Mucosa of gallbladder (tissue), 1 donor: ENCODE data around the gene UEVLD. TPM values are rescaled to one million over a fixed set of nuclear protein-coding genes. Genes with fewer than 3 reads are reported as not detected.
"Not testable (repeated sequence)": the region's sequence is repeated elsewhere in the genome, so short reads cannot be mapped to it uniquely, and the experiment has no call there.

Source experiments
- DNase-seq: peaks from one replicate; pipeline ENCODE4 v3.0.0-alpha.2; 2020; ENCODE audit warnings: low spot score
- total RNA-seq: library from RNA; stranded (reverse); gene quantifications from one replicate; pipeline ENCODE4 v1.2.1, GENCODE V29; 2021
- donor health status: DM: no; HTN: no; CAD: no.

UEVLD gene
- 21.2 TPM for total RNA-seq

GRCh38 chr11:18588297-18589252 is at the start of gene UEVLD:
TSS of gene UEVLD (minus strand) at chr11:18588734. CDS start at chr11:18588654, 80 bp downstream.
- peak; percentile 89 for DNase-seq

GRCh38 chr11:18634140-18635032 is 45.9 kb upstream of the UEVLD start, which contains the start of gene SPTY2D1:
TSS of gene SPTY2D1 (minus strand) at chr11:18634342. CDS start at chr11:18634257, 85 bp downstream.
- peak; percentile 99 for DNase-seq

GRCh38 chr11:18633256-18634139 is 45.0 kb upstream of the UEVLD start:
- DNase-seq: no peak

GRCh38 chr11:18632841-18633240 is 44.3 kb upstream of the UEVLD start:
- no peak for DNase-seq

- no peak for DNase-seq
Measured at GRCh38 chr11:18624161-18624560, 35.6 kb upstream of the UEVLD start.

- DNase-seq: no peak
Measured at GRCh38 chr11:18623707-18624106, 35.2 kb upstream of the UEVLD start.

- DNase-seq: no peak
Measured at GRCh38 chr11:18618342-18619025, 29.9 kb upstream of the UEVLD start.

GRCh38 chr11:18617688-18618341 is 29.3 kb upstream of the UEVLD start:
- no peak for DNase-seq

GRCh38 chr11:18615628-18616392 is 27.3 kb upstream of the UEVLD start:
- no peak for DNase-seq

GRCh38 chr11:18614667-18615066 is 26.1 kb upstream of the UEVLD start:
- no peak for DNase-seq

- no peak for DNase-seq
Measured at GRCh38 chr11:18612394-18612793, 23.9 kb upstream of the UEVLD start.

- no peak for DNase-seq
Measured at GRCh38 chr11:18611196-18611595, 22.7 kb upstream of the UEVLD start.

- DNase-seq: no peak
Measured at GRCh38 chr11:18608376-18608775, 19.8 kb upstream of the UEVLD start.

GRCh38 chr11:18600915-18601569 is 12.5 kb upstream of the UEVLD start:
- no peak for DNase-seq

- DNase-seq: no peak
Measured at GRCh38 chr11:18599739-18600230, 11.3 kb upstream of the UEVLD start, which contains the start of gene MISFA. TSS of gene MISFA (plus strand) at chr11:18599789. CDS start at chr11:18599929, 140 bp downstream.

- no peak for DNase-seq
Measured at GRCh38 chr11:18594999-18595749, 6.6 kb upstream of the UEVLD start.

- DNase-seq: not testable (repeated sequence)
Measured at GRCh38 chr11:18594088-18594487, 5.6 kb upstream of the UEVLD start.

GRCh38 chr11:18590571-18590970 is 2.0 kb upstream of the UEVLD start:
- DNase-seq: no peak
